ENCODE measurements around the gene KIAA0825.

Gene KIAA0825

GRCh38 chr5:94545870-94546625, 72.4 kb downstream of the KIAA0825 start:
- H3K4me3 ChIP-seq = no peak overlapping the region
- H3K36me3 ChIP-seq (replicated peaks) = no peaks in the 10 kb centered on the region
- no peak for DNase-seq (ENCODE audit: low spot score in 2 of 2)
- peaks cover 2% of the 10 kb centered on the region; the same call in 1 of the 2 replicates for H3K9me3 ChIP-seq
- in situ Hi-C loops (cut with MboI; ENCODE audit: low sequenced_read_pairs) = no loop called here
- H3K4me1 ChIP-seq = no peaks in the 10 kb centered on the region
- H3K27me3 ChIP-seq (ENCODE audit: low read depth) = no peaks in the 10 kb centered on the region

DNA sequence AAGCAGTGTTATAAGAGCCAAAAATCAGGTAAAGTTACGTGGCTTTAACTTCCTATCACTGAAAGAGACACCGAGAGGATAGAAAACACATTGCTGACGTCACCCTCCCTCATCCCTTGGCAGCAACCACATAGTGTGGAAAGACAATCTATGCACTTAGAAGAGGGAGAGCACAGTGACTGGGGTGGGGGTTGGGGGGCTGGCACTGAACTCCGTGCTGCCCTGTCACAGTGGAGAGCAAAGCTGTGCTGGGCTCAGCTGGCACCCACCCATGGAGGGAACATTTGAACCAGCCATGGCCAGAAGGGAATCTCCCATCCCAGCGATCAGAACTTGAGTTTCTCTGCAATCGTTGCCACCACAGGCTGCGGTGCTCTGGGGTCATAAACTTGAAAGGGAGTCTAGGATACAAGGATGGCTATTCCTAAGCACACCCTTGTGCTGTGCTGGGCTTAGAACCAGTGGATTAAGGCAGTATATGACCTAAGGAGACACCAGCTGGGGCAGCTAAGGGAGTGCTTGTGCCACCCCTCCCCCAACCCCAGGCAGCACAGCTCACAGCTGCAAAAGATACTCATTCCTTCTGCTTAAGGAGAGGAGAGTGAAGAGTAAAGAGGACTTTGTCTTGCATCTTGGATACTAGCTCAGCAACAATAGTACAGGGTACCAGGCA, 73.4 kb downstream of the KIAA0825 start:
- Histone ChIP-seq H3K9me3 (peaks cover 5% of the 10 kb centered on the region; the same call in 1 of the 2 replicates), H3K36me3 (replicated peaks) (no peaks in the 10 kb centered on the region), H3K4me1 (no peaks in the 10 kb centered on the region), H3K4me3 (no peak overlapping the region), H3K27me3 (ENCODE audit: low read depth) (no peaks in the 10 kb centered on the region)
- in situ Hi-C loops (cut with MboI; ENCODE audit: low sequenced_read_pairs) = no loop called here
- DNase-seq (ENCODE audit: low spot score in 2 of 2) = no peak

DNA sequence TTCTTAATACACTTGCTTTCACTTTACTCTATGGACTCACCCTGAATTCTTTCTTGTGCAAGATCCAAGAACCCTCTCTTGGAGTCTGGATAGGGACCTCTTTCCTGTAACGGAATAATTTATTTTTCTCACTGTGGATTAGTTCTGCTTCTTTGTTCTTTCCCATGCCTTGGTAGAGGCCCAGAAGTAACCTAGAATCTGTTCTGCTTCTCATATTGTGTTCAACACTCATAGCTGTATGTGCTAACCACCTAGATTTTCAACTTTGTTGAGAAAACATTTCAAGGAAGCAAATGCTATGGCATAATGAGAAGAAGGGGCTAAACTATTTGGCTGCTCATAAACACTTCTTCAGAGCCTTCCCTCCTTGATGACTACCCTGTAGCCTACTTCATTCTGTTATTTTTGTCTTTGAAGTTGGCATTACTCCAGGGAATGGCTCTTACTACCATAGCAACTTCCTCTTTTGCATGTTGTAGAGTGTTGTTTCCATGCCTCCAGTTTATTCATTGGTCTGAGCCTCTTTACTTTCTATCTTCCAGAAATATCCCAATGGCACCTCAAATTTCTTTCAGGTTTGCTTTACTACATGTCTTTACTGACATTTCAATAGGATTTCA, 74.3 kb downstream of the KIAA0825 start:
- in situ Hi-C loops (cut with MboI; ENCODE audit: low sequenced_read_pairs) = no loop called here
- Histone ChIP-seq H3K27me3 (ENCODE audit: low read depth) (no peaks in the 10 kb centered on the region), H3K9me3 (peaks cover 5% of the 10 kb centered on the region; the same call in 1 of the 2 replicates), H3K4me3 (no peak overlapping the region), H3K36me3 (replicated peaks) (no peaks in the 10 kb centered on the region), H3K4me1 (no peaks in the 10 kb centered on the region)
- no peak for DNase-seq (ENCODE audit: low spot score in 2 of 2)

DNA sequence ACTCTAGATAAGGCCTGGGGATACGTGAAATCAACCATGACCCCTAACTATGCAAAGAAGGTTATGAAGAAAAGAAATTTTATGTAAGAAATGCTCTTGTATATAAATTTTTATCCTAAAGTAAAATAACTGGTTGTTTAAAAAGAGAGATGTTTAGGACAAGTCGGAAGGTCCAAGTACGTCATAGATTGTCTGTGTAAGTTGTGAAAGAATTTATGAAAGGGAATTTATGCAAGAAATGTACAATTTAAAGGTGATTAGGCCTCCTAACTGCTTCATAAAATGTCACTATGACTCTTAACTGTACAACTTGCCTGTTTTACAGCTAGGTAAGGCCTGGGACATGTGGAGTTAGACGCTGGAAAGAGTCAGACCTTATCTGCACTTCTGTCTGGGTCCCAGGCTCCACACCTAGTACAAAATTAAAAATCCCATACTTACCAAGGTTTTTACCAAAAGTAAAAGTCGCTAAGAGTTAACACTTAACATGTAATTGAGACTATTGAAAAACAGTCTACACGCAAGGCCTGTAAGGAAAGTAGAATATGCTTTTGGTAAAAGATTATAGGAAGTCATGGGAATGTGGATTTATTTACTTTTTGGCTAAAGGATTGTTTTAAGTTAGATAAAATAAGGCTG, 77.4 kb downstream of the KIAA0825 start:
- Histone ChIP-seq H3K9me3 (peaks cover 5% of the 10 kb centered on the region; the same call in 1 of the 2 replicates), H3K27me3 (ENCODE audit: low read depth) (no peaks in the 10 kb centered on the region), H3K36me3 (replicated peaks) (no peaks in the 10 kb centered on the region), H3K4me3 (no peak overlapping the region), H3K4me1 (no peaks in the 10 kb centered on the region)
- in situ Hi-C loops (cut with MboI; ENCODE audit: low sequenced_read_pairs) = no loop called here
- DNase-seq (ENCODE audit: low spot score in 2 of 2) = no peak

DNA sequence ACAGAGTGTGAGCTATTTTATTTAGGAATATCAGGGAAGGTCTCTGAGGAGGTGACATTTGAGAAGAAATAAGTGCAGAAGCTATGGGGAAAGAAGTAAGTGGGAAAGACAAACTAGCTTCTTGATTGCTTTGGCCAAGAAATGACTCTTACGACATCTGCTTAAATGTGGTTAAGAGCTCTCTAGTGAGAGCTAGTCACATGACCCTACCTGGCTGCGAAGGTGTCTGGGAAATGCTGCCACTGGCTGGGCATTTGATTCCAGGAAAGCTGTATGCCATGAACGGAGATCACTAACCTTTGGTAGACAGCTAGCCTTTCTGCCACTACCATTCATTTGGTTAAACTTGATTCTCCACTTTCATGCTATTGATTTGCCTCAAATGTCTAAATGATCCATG, 80.1 kb downstream of the KIAA0825 start:
- in situ Hi-C loops (cut with MboI; ENCODE audit: low sequenced_read_pairs) = no loop called here
- H3K9me3 ChIP-seq = peaks cover 5% of the 10 kb centered on the region; the same call in 1 of the 2 replicates
- H3K4me3 ChIP-seq = no peak overlapping the region
- no peaks in the 10 kb centered on the region for H3K4me1 ChIP-seq
- no peaks in the 10 kb centered on the region for H3K36me3 ChIP-seq (replicated peaks)
- DNase-seq (ENCODE audit: low spot score in 2 of 2) = no peak
- H3K27me3 ChIP-seq (ENCODE audit: low read depth) = no peaks in the 10 kb centered on the region

- Histone ChIP-seq H3K27me3 (ENCODE audit: low read depth) (no peaks in the 10 kb centered on the region), H3K36me3 (replicated peaks) (no peaks in the 10 kb centered on the region), H3K4me1 (no peaks in the 10 kb centered on the region), H3K9me3 (no peaks in the 10 kb centered on the region), H3K4me3 (no peak overlapping the region)
- in situ Hi-C loops (cut with MboI; ENCODE audit: low sequenced_read_pairs) = no loop called here
- DNase-seq (ENCODE audit: low spot score in 2 of 2) = no peak
Observed at GRCh38 chr5:94526706-94527105, 91.7 kb downstream of the KIAA0825 start.

DNA sequence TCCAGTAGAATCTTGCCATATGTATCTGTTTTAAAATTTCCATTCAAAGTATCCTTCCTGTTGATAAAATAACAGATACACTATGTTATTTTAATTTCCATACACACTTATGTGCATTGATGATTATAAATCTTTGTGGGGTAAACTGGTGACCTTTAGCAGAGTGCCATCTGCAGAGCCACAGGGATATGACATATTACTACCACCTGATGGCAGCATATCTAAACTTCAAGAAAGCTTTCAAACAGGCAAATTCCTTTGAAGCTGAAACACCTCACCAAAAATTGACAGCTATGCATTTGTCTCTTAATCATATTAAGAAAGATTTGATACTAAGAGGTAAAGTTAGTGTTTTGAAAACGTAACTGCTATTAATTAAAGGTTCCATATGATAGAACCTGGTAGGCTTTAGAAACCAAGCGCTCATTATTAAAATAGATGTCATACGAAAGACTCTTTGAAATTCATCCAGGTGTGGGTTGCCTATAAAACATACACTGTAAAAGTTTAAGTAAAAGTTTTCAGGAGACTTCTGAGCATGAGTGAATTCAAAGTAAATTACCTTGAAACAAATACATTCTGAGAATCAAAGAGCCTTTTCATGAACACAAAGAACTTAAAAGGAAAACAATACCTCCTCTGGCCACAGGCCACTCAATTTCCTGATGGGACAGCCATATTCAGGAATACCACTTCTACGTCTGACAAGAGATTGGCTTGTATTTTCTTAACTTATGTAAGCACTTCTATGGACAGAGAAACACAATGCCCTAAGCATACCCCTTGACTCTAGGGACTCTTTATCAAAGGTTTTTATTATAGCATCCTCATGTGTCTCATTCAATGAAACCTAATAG, 93.3 kb downstream of the KIAA0825 start:
- H3K4me1 ChIP-seq = no peaks in the 10 kb centered on the region
- H3K36me3 ChIP-seq (replicated peaks) = no peaks in the 10 kb centered on the region
- no peaks in the 10 kb centered on the region for H3K9me3 ChIP-seq
- in situ Hi-C loops (cut with MboI; ENCODE audit: low sequenced_read_pairs) = no loop called here
- no peaks in the 10 kb centered on the region for H3K27me3 ChIP-seq (ENCODE audit: low read depth)
- H3K4me3 ChIP-seq = no peak overlapping the region
- peak; percentile 26 to 65 for DNase-seq (ENCODE audit: low spot score in 2 of 2)

DNA sequence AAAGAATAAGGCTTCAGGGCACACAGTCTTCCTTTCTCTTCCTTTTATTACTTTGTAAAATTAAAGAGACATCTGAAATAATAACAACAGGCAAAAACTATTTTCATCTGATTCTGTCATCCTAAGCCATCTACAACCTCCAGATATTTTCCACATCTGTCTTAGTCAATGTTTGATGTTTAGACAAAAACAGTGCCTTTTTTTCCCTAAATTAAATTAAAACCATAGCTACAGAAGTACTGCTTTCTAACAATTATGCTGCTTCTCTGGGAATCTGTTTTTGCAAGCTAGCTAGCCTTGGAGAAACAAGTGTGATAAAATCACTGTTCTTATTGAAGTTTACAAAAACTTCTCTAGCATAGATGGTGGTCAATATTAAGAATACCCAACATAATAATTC, 95.4 kb downstream of the KIAA0825 start:
- H3K36me3 ChIP-seq (replicated peaks) = no peaks in the 10 kb centered on the region
- no peak overlapping the region for H3K4me3 ChIP-seq
- no peaks in the 10 kb centered on the region for H3K4me1 ChIP-seq
- no peaks in the 10 kb centered on the region for H3K9me3 ChIP-seq
- in situ Hi-C loops (cut with MboI; ENCODE audit: low sequenced_read_pairs) = no loop called here
- no peaks in the 10 kb centered on the region for H3K27me3 ChIP-seq (ENCODE audit: low read depth)
- DNase-seq (ENCODE audit: low spot score in 2 of 2) = no peak

GRCh38 chr5:94522117-94522516, 96.3 kb downstream of the KIAA0825 start:
- Histone ChIP-seq H3K4me1 (no peaks in the 10 kb centered on the region), H3K36me3 (replicated peaks) (no peaks in the 10 kb centered on the region), H3K9me3 (no peaks in the 10 kb centered on the region), H3K4me3 (no peak overlapping the region), H3K27me3 (ENCODE audit: low read depth) (no peaks in the 10 kb centered on the region)
- in situ Hi-C loops (cut with MboI; ENCODE audit: low sequenced_read_pairs) = no loop called here
- DNase-seq (ENCODE audit: low spot score in 2 of 2) = no peak

GRCh38 chr5:94517490-94518488, 100.6 kb downstream of the KIAA0825 start:
- H3K9me3 ChIP-seq = no peaks in the 10 kb centered on the region
- in situ Hi-C loops (cut with MboI; ENCODE audit: low sequenced_read_pairs) = no loop called here
- no peaks in the 10 kb centered on the region for H3K36me3 ChIP-seq (replicated peaks)
- DNase-seq (ENCODE audit: low spot score in 2 of 2) = no peak
- H3K27me3 ChIP-seq (ENCODE audit: low read depth) = no peaks in the 10 kb centered on the region
- no peak overlapping the region for H3K4me3 ChIP-seq
- no peaks in the 10 kb centered on the region for H3K4me1 ChIP-seq

GRCh38 chr5:94516148-94516547, 102.3 kb downstream of the KIAA0825 start:
- in situ Hi-C loops (cut with MboI; ENCODE audit: low sequenced_read_pairs) = no loop called here
- Histone ChIP-seq H3K9me3 (no peaks in the 10 kb centered on the region), H3K27me3 (ENCODE audit: low read depth) (no peaks in the 10 kb centered on the region), H3K36me3 (replicated peaks) (no peaks in the 10 kb centered on the region), H3K4me3 (no peak overlapping the region), H3K4me1 (no peaks in the 10 kb centered on the region)
- DNase-seq (ENCODE audit: low spot score in 2 of 2) = no peak

GRCh38 chr5:94508461-94509148, 109.8 kb downstream of the KIAA0825 start:
- H3K36me3 ChIP-seq (replicated peaks) = no peaks in the 10 kb centered on the region
- H3K27me3 ChIP-seq (ENCODE audit: low read depth) = no peaks in the 10 kb centered on the region
- no peaks in the 10 kb centered on the region for H3K9me3 ChIP-seq
- no peak for DNase-seq (ENCODE audit: low spot score in 2 of 2)
- H3K4me1 ChIP-seq = no peaks in the 10 kb centered on the region
- no peak overlapping the region for H3K4me3 ChIP-seq
- in situ Hi-C loops (cut with MboI; ENCODE audit: low sequenced_read_pairs) = no loop called here
